ENCODE data around the gene RNF186.

RNF186 gene

GRCh38 chr1:19772053-19772452 is 43.0 kb downstream of the RNF186 start:
- FAIRE-seq (no peak), DNase-seq (ENCODE audit: insufficient read length, low spot score) (no peak)
- no peak for TF ChIP-seq POLR2A (IDR thresholded peaks at IDR 0.05; ENCODE audit: low read depth, low read length)

- DNase-seq (ENCODE audit: insufficient read length, low spot score) (no peak), FAIRE-seq (no peak)
- TF ChIP-seq POLR2A (IDR thresholded peaks at IDR 0.05; ENCODE audit: low read depth, low read length) = no peak
These were observed 43.7 kb downstream of the RNF186 start for GRCh38 chr1:19771350-19771749.

GRCh38 chr1:19770436-19771190 is 44.5 kb downstream of the RNF186 start:
- TF ChIP-seq POLR2A (IDR thresholded peaks at IDR 0.05; ENCODE audit: low read depth, low read length) = no peak
- DNase-seq (ENCODE audit: insufficient read length, low spot score) (no peak), FAIRE-seq (no peak)

- TF ChIP-seq POLR2A (IDR thresholded peaks at IDR 0.05; ENCODE audit: low read depth, low read length) = no peak
- DNase-seq (ENCODE audit: insufficient read length, low spot score) = no peak
- FAIRE-seq = no peak
These were observed 45.7 kb downstream of the RNF186 start for GRCh38 chr1:19769211-19769932.

GRCh38 chr1:19768353-19769210 is 46.5 kb downstream of the RNF186 start:
- FAIRE-seq (no peak), DNase-seq (ENCODE audit: insufficient read length, low spot score) (no peak)
- no peak for TF ChIP-seq POLR2A (IDR thresholded peaks at IDR 0.05; ENCODE audit: low read depth, low read length)

- TF ChIP-seq POLR2A (IDR thresholded peaks at IDR 0.05; ENCODE audit: low read depth, low read length) = no peak
- FAIRE-seq = peak; percentile 89
- DNase-seq (ENCODE audit: insufficient read length, low spot score) = peak; percentile 78
These were observed 49.5 kb downstream of the RNF186 start for GRCh38 chr1:19765623-19766022.

- TF ChIP-seq POLR2A (IDR thresholded peaks at IDR 0.05; ENCODE audit: low read depth, low read length) = no peak
- FAIRE-seq (no peak), DNase-seq (ENCODE audit: insufficient read length, low spot score) (no peak)
These were observed 50.2 kb downstream of the RNF186 start for GRCh38 chr1:19764848-19765247.
